B cell (primary cell): ENCODE measurements around the gene GPD1. TPM values are rescaled to one million over a fixed set of nuclear protein-coding genes. Genes with fewer than 3 reads are reported as not detected.

Experiments
- ATAC-seq: fragments of 200-7000 bp; cut with Tn5 transposase; one replicate; pipeline ENCODE4 v1.10.0; 2021; ENCODE audit warnings: low read depth, mild to moderate bottlenecking, moderate number of reproducible peaks, moderate library complexity
- CTCF ChIA-PET: fragments of 350-600 bp; sonication (Branson Sonifier 250); formaldehyde crosslinking; loops from one replicate; lab custom pipeline; 2021; ENCODE audit warnings: antibody characterized with exemption, inconsistent platforms; lab: Charles Lee
- POLR2A ChIA-PET: fragments of 350-600 bp; sonication (Branson Sonifier 250); formaldehyde crosslinking; loops from one replicate; lab custom pipeline; 2021; ENCODE audit warnings: antibody characterized with exemption; lab: Charles Lee
- DNase-seq: peaks from one replicate; pipeline ENCODE4 v3.0.0; 2013
- H2AFZ ChIP-seq: 2 replicates; pipeline ENCODE4 v1.6.1; 2012; ENCODE audit warnings: mild to moderate bottlenecking, low read depth, low read length; ENCODE audit not compliant: insufficient read depth, poor library complexity, severe bottlenecking
- H3K27ac ChIP-seq, 2 donors: 1 replicate in 1 of 2; 2 replicates in 1 of 2; pipeline ENCODE4 v1.5.1; 2012 to 2013; ENCODE audit warnings: low read length in 2 of 2, mild to moderate bottlenecking in 2 of 2, moderate library complexity in 1 of 2
- H3K27me3 ChIP-seq, 4 experiments: fragments of 200-600 bp in 1 of 4; sonication (generic) in 1 of 4; replicated peaks in 1 of 4; 1 replicate in 2 of 4; 2 replicates in 2 of 4; pipeline versions ENCODE4 v1.6.1 to v1.7.0; 2013 to 2016; ENCODE audit warnings: low read length in 3 of 4, mild to moderate bottlenecking in 2 of 4, mixed read lengths in 1 of 4, moderate library complexity in 1 of 4; ENCODE audit not compliant: insufficient read depth in 4 of 4, control insufficient read depth in 3 of 4; ENCODE audit errors: control extremely low read depth in 1 of 4
- H3K36me3 ChIP-seq, 2 experiments: replicated peaks in 1 of 2; 1 replicate in 1 of 2; 2 replicates in 1 of 2; pipeline versions ENCODE4 v1.6.1 to v1.7.1; 2013; ENCODE audit warnings: low read length in 1 of 2; ENCODE audit not compliant: insufficient read depth in 2 of 2, control insufficient read depth in 1 of 2; ENCODE audit errors: control extremely low read depth in 1 of 2, extremely low read depth in 1 of 2
- H3K4me1 ChIP-seq, 2 donors: fragments of 200-600 bp in 1 of 2; sonication (generic) in 1 of 2; 1 replicate in 1 of 2; 2 replicates in 1 of 2; pipeline versions ENCODE4 v1.5.1 to v1.6.1; 2013 to 2017; ENCODE audit warnings: low read length in 2 of 2; ENCODE audit not compliant: control insufficient read depth in 2 of 2, insufficient read depth in 2 of 2
- H3K4me2 ChIP-seq: replicated peaks from 2 replicates; pipeline ENCODE3; 2012; ENCODE audit warnings: mild to moderate bottlenecking, low read depth, low read length; ENCODE audit not compliant: poor library complexity, severe bottlenecking
- H3K4me3 ChIP-seq, 5 experiments: fragments of 200-600 bp in 1 of 5; sonication (generic) in 1 of 5; 1 replicate in 3 of 5; 2 replicates in 2 of 5; pipeline versions ENCODE4 v1.5.1 to v1.7.0; 2011 to 2016; ENCODE audit warnings: low read length in 4 of 5, mild to moderate bottlenecking in 4 of 5, low read depth in 2 of 5, control low read depth in 1 of 5, moderate library complexity in 1 of 5; ENCODE audit not compliant: insufficient read depth in 1 of 5; ENCODE audit errors: control extremely low read depth in 1 of 5, extremely low read depth in 1 of 5
- H3K79me2 ChIP-seq: fragments of 200-600 bp; sonication (generic); one replicate; pipeline ENCODE4 v1.6.0; 2016; ENCODE audit warnings: low read length; ENCODE audit not compliant: control insufficient read depth, insufficient read depth
- H3K9ac ChIP-seq: fragments of 200-600 bp; sonication (generic); 2 replicates; pipeline ENCODE4 v1.6.1; 2017; ENCODE audit warnings: mild to moderate bottlenecking, low read length, moderate library complexity
- H3K9me3 ChIP-seq, 3 donors: one replicate each; pipeline versions ENCODE4 v1.6.1 to v1.7.1; 2013; ENCODE audit warnings: low read length in 2 of 3; ENCODE audit not compliant: control insufficient read depth in 2 of 3, insufficient read depth in 1 of 3; ENCODE audit errors: control extremely low read depth in 1 of 3
- H4K20me1 ChIP-seq: 2 replicates; pipeline ENCODE4 v1.6.0; 2012; ENCODE audit warnings: mild to moderate bottlenecking, low read length; ENCODE audit not compliant: insufficient read depth, control insufficient read depth, poor library complexity, severe bottlenecking
- H3K27ac Mint-ChIP-seq: one replicate; pipeline ENCODE4 v1.8.0; 2021; ENCODE audit warnings: mixed read lengths
- H3K27me3 Mint-ChIP-seq: one replicate; pipeline ENCODE4 v1.8.0; 2021; ENCODE audit warnings: mixed read lengths
- H3K4me1 Mint-ChIP-seq: one replicate; pipeline ENCODE4 v1.8.0; 2021; ENCODE audit warnings: mixed read lengths
- H3K4me3 Mint-ChIP-seq: one replicate; pipeline ENCODE4 v1.8.0; 2021; ENCODE audit warnings: mixed read lengths
- H3K9me3 Mint-ChIP-seq: one replicate; pipeline ENCODE4 v1.8.0; 2022; ENCODE audit warnings: mixed read lengths; ENCODE audit not compliant: insufficient read depth
- CTCF ChIP-seq: fragments of 200-600 bp; IDR thresholded peaks from one replicate; pipeline ENCODE4 v1.8.0; 2022; ENCODE audit warnings: antibody characterized with exemption, mild to moderate bottlenecking
- EZH2 ChIP-seq: IDR thresholded peaks from 2 replicates; pipeline ENCODE4 v1.6.1; 2012; ENCODE audit warnings: borderline replicate concordance, low read depth, mild to moderate bottlenecking, moderate library complexity, low read length; ENCODE audit not compliant: insufficient read depth, poor library complexity, severe bottlenecking
- WGBS: methylation state at CpG from one replicate; pipeline ENCODE4 v1.1.5; 2013; ENCODE audit warnings: missing lambda C conversion rate; ENCODE audit not compliant: insufficient coverage; 5-methylcytosine and 5-hydroxymethylcytosine counted together
- intact Hi-C: fragments of 100-400 bp; cut with micrococcal nuclease; formaldehyde crosslinking; loops from one replicate; pipeline ENCODE4 v1.10.0; 2022
- polyA plus RNA-seq: library from polyadenylated mRNA; depleted of rRNA; stranded (reverse); fragments of >200 nt; gene quantifications from 2 replicates; pipeline ENCODE4 v1.2.3, GENCODE V29; 2012
- total RNA-seq, 2 donors: library from RNA; stranded (reverse); fragments of 120-200 nt in 1 of 2; gene quantifications; 1 replicate in 1 of 2; 2 replicates in 1 of 2; pipeline versions ENCODE4 v1.2.3 to v1.2.4, GENCODE V29; 2013 to 2022

The GPD1 gene
- total and polyA plus RNA-seq, 2 donors (not counting 1 experiment from before 2014, with no cell fraction given): 0.54 to 1.1 TPM

GRCh38 chr12:50081096-50081808, 22.6 kb upstream of the GPD1 start:
- no peaks in the 10 kb centered on the region for H3K36me3 ChIP-seq
- intact Hi-C loops: no loop called here
- peak overlapping the region; percentile 3 for H3K4me2 ChIP-seq
- peaks cover 18% of the 10 kb centered on the region for H3K4me1 Mint-ChIP-seq
- no peaks in the 10 kb centered on the region for H3K9me3 Mint-ChIP-seq
- no peaks in the 10 kb centered on the region for H3K9me3 ChIP-seq
- H3K27me3 ChIP-seq: no peaks in the 10 kb centered on the region
- ChIA-PET POLR2A (no interaction called here), CTCF (interaction anchor here (0.7 to 17.2 kb wide), 5 partner anchors 10 to 94 kb away, joined by 3 to 343 read pairs (median 6); partner anchors contain the start of genes CERS5, COX14 and GPD1)
- peak overlapping the region; percentile 8 for H2AFZ ChIP-seq
- H3K79me2 ChIP-seq: peaks cover 7% of the 10 kb centered on the region
- TF ChIP-seq EZH2 (no peak), CTCF (no peak)
- H4K20me1 ChIP-seq: no peaks in the 10 kb centered on the region
- peaks cover 6 to 14% of the 10 kb centered on the region in 2 donors for H3K4me1 ChIP-seq
- peaks cover 2% of the 10 kb centered on the region for H3K27me3 Mint-ChIP-seq
- DNase-seq: no peak
- no peak overlapping the region for H3K4me3 ChIP-seq
- H3K4me3 Mint-ChIP-seq: no peak overlapping the region
- 63% methylated on average over 33 of the region's 46 CpGs for WGBS
- no peak overlapping the region for H3K27ac ChIP-seq
- ATAC-seq: no peak
- peak overlapping the region; percentile 53 for H3K27ac Mint-ChIP-seq
- H3K9ac ChIP-seq: no peak overlapping the region

GRCh38 chr12:50082644-50083043, 21.2 kb upstream of the GPD1 start:
- WGBS: 95% methylated on average over 6 of the region's 7 CpGs
- no peak for DNase-seq
- ATAC-seq: no peak
- Mint-ChIP-seq H3K27me3 (peaks cover 2% of the 10 kb centered on the region), H3K4me1 (peaks cover 28% of the 10 kb centered on the region), H3K4me3 (no peak overlapping the region), H3K9me3 (no peaks in the 10 kb centered on the region), H3K27ac (peak overlapping the region; percentile 50)
- Histone ChIP-seq H3K9me3 (no peaks in the 10 kb centered on the region), H3K4me2 (no peak overlapping the region), H3K36me3 (peaks cover 6 to 10% of the 10 kb centered on the region in 2 experiments), H3K27me3 (no peaks in the 10 kb centered on the region), H3K27ac (no peak overlapping the region), H2AFZ (no peak overlapping the region), H4K20me1 (no peaks in the 10 kb centered on the region), H3K4me1 (peaks cover 6 to 14% of the 10 kb centered on the region in 2 donors), H3K9ac (no peak overlapping the region), H3K79me2 (peaks cover 7% of the 10 kb centered on the region), H3K4me3 (no peak overlapping the region)
- CTCF ChIA-PET: interaction anchor here (0.8 to 17.2 kb wide), 9 partner anchors 9 to 116 kb away, joined by 4 to 343 read pairs (median 5); partner anchors contain the start of genes CERS5, COX14 and GPD1
- intact Hi-C loops: no loop called here
- TF ChIP-seq CTCF (no peak), EZH2 (no peak)
- POLR2A ChIA-PET: interaction anchor here (0.6 kb wide), 1 partner anchor 142 kb away, joined by 4 read pairs; no protein-coding TSS in a partner anchor
